GM23248 (cell line): Measurements from ENCODE around the gene PCSK5.

Source experiments
- EZH2 ChIP-seq: fragments of 200-600 bp; sonication (generic); IDR thresholded peaks from 2 replicates; pipeline ENCODE4 v1.6.1; 2018; ENCODE audit warnings: antibody characterized with exemption, mild to moderate bottlenecking; ENCODE audit not compliant: insufficient read depth, poor library complexity, severe bottlenecking
- EZH2phosphoT487 ChIP-seq: fragments of 200-600 bp; sonication (generic); IDR thresholded peaks from 2 replicates; pipeline ENCODE4 v1.6.1; 2018; ENCODE audit warnings: antibody characterized with exemption, moderate library complexity, mild to moderate bottlenecking, low read depth; ENCODE audit not compliant: insufficient read depth

DNA sequence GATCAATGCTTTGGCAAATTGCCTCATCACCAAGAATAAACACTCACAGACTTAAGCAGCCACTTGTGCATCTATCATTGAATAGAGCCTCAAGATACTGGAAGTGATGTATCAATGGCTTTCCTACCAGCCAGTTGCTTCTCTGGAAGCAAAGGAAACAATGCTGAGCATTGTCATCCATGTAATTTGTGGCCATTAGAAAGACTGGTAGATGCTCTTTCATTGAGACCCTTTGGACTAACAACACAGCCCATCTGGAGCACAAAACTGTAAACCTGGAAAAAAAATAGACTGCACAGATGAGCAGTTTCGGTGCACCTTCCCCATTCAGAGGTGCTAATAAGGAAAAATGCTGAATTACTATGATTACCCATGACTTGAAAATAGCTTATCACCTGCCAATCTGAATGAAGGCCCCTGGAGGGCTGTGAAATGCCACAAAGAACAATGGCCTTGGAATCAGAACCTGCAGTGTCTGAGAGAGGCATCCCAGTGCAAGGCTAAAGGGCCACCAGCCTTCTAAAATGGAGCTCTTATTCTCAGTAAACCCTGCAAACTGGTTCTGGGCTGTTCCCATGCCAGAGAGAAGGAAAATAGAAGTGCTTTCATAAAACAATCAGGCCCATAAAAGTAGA is 376.3 kb downstream of the PCSK5 start:
- TF ChIP-seq EZH2 (no peak), EZH2phosphoT487 (no peak)
